SK-N-MC (cell line): Measurements from ENCODE around the gene ATP13A3.

Experiments
- EZH2 ChIP-seq: fragments of 200-600 bp; sonication (generic); IDR thresholded peaks from one replicate; pipeline ENCODE4 v1.6.1; 2017; ENCODE audit warnings: antibody characterized with exemption
- FOXP2 ChIP-seq: optimal IDR thresholded peaks from 2 replicates; pipeline ENCODE3; 2011; ENCODE audit warnings: mild to moderate bottlenecking, moderate library complexity; ENCODE audit not compliant: insufficient read depth; ENCODE audit errors: extremely low read length, control extremely low read depth
- POLR2AphosphoS5 ChIP-seq: IDR thresholded peaks from 2 replicates; pipeline ENCODE4 v1.6.1; 2012; ENCODE audit warnings: mild to moderate bottlenecking, low read depth, low read length, borderline replicate concordance

DNA sequence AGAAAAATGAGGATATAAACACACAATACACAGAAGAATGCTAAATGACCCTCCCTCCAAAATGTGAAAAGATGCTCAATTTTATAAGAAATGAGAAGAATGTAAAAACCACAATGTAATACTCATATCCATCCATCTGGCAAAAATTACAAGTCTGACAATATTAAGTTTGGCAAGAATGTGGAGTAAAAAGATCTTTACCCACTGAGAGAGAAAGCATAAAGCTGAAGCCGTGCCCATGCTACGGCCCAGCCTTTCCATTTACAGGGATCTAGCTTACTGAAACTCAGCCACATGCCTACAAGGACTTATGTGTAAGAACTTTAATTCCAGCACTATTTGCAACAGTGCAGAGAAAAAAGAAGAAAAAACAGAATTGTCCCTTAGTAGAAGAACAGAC is 42.9 kb downstream of the ATP13A3 start:
- no peak for TF ChIP-seq EZH2
- no peak for TF ChIP-seq POLR2AphosphoS5
- no peak for TF ChIP-seq FOXP2
